Retinal pigment epithelial cell (primary cell): Measurements from ENCODE around the gene OGDHL.
"Not testable (repeated sequence)": the region's sequence is repeated elsewhere in the genome, so short reads cannot be mapped to it uniquely, and the experiment has no call there.

Experiments used
- DNase-seq: peaks from one replicate; pipeline ENCODE4 v3.0.0-alpha.2; 2010; ENCODE audit warnings: low read depth
- H3K4me3 ChIP-seq: 2 replicates; pipeline ENCODE4 v1.5.1; 2011; ENCODE audit warnings: mild to moderate bottlenecking, low read length, control low read depth, moderate library complexity
- CTCF ChIP-seq: conservative IDR thresholded peaks from 2 replicates; pipeline ENCODE4 v1.5.1; 2011; ENCODE audit warnings: low read depth, low read length, control low read depth, inconsistent platforms

Gene OGDHL

GRCh38 chr10:49778197-49778596 is 16.1 kb upstream of the OGDHL start:
- H3K4me3 ChIP-seq, result no peak overlapping the region
- TF ChIP-seq CTCF, result no peak
- DNase-seq, result no peak

GRCh38 chr10:49776851-49777250 is 14.7 kb upstream of the OGDHL start:
- H3K4me3 ChIP-seq, result no peak overlapping the region
- DNase-seq, result no peak
- no peak for TF ChIP-seq CTCF

GRCh38 chr10:49775014-49775413 is 12.9 kb upstream of the OGDHL start:
- DNase-seq, result no peak
- TF ChIP-seq CTCF, result no peak
- no peak overlapping the region for H3K4me3 ChIP-seq

- DNase-seq, H3K4me3 ChIP-seq: not testable (repeated sequence)
Measured at GRCh38 chr10:49772944-49773343, 10.8 kb upstream of the OGDHL start.

GRCh38 chr10:49771046-49771445 is 8.9 kb upstream of the OGDHL start:
- H3K4me3 ChIP-seq, DNase-seq: not testable (repeated sequence)

GRCh38 chr10:49769692-49770091 is 7.6 kb upstream of the OGDHL start:
- no peak for TF ChIP-seq CTCF
- no peak for DNase-seq

GRCh38 chr10:49768731-49769130 is 6.6 kb upstream of the OGDHL start:
- no peak overlapping the region for H3K4me3 ChIP-seq
- TF ChIP-seq CTCF, result no peak
- DNase-seq, result no peak

More at GRCh38 chr10:49769692-49770091, 7.6 kb upstream of the OGDHL start:
- no peak overlapping the region for H3K4me3 ChIP-seq

- no peak for TF ChIP-seq CTCF
- H3K4me3 ChIP-seq, result no peak overlapping the region
- no peak for DNase-seq
Measured at GRCh38 chr10:49768329-49768728, 6.2 kb upstream of the OGDHL start.
